Peyer's patch (tissue), 4 donors: Measurements from ENCODE around the gene SKIC8.

Experiments used
- POLR2A ChIP-seq, 2 donors: fragments of 450-650 bp; IDR thresholded peaks; one replicate each; pipeline ENCODE4 v1.5.1; 2017; ENCODE audit warnings: antibody characterized with exemption in 2 of 2, mild to moderate bottlenecking in 2 of 2, moderate library complexity in 2 of 2
- TF ChIP-seq, protein P1 (sequence below), 6 experiments: fragments of 450-650 bp in 4 of 6; fragments of 200-600 bp in 2 of 6; sonication (generic) in 1 of 6; IDR thresholded peaks; one replicate each; pipeline ENCODE4 v1.5.1; 2017 to 2019; ENCODE audit warnings: antibody characterized with exemption in 6 of 6, mild to moderate bottlenecking in 3 of 6, moderate library complexity in 1 of 6

DNA sequence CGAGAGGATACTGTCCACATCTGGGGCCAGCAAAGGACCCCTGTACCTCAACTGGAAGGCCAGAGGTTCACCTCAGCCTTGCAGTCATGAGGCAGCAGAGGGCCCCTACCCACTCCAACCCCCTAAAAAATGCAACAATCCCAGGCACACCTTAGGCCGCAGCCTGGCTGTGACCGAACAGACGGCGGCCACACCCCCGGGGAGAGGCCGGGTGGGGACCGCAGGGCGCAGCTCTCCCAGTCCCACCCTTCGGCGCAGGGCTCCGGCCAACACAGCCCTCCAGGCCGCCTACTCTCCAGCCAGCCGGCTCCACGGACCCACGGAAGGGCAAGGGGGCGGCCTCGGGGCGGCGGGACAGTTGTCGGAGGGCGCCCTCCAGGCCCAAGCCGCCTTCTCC is 35.5 kb downstream of the SKIC8 start:
- TF ChIP-seq, protein P1, sequence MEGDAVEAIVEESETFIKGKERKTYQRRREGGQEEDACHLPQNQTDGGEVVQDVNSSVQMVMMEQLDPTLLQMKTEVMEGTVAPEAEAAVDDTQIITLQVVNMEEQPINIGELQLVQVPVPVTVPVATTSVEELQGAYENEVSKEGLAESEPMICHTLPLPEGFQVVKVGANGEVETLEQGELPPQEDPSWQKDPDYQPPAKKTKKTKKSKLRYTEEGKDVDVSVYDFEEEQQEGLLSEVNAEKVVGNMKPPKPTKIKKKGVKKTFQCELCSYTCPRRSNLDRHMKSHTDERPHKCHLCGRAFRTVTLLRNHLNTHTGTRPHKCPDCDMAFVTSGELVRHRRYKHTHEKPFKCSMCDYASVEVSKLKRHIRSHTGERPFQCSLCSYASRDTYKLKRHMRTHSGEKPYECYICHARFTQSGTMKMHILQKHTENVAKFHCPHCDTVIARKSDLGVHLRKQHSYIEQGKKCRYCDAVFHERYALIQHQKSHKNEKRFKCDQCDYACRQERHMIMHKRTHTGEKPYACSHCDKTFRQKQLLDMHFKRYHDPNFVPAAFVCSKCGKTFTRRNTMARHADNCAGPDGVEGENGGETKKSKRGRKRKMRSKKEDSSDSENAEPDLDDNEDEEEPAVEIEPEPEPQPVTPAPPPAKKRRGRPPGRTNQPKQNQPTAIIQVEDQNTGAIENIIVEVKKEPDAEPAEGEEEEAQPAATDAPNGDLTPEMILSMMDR (IDR thresholded peaks at IDR 0.05), result no peak
- no peak for TF ChIP-seq POLR2A (IDR thresholded peaks at IDR 0.05)
